RWPE1 (cell line): Measurements from ENCODE around the gene PKM.
A peak's percentile ranks its signal among the peaks of the same experiment; 100 is the strongest.

ENCODE experiments used
- CTCF ChIA-PET: fragments of 350-600 bp; sonication (Branson Sonifier 250); formaldehyde crosslinking; extraction: SDS; loops from one replicate; lab custom pipeline; 2021; lab: Yijun Ruan, JAX
- POLR2A ChIA-PET: fragments of 400-600 bp; formaldehyde crosslinking; extraction: SDS; loops from one replicate; lab custom pipeline; 2020; ENCODE audit warnings: antibody characterized with exemption; ENCODE audit not compliant: low non-redundant PET; lab: Yijun Ruan, JAX
- DNase-seq: peaks from one replicate; pipeline ENCODE4 v3.0.0; 2012; ENCODE audit warnings: low spot score
- H3K27ac ChIP-seq: fragments of 450-650 bp; 2 replicates; pipeline ENCODE4 v1.5.1; 2017
- TF ChIP-seq, protein P1 (sequence below): fragments of 450-650 bp; conservative IDR thresholded peaks from 2 replicates; pipeline ENCODE4 v1.5.1; 2017; ENCODE audit warnings: low read depth, mild to moderate bottlenecking

Gene PKM

DNA sequence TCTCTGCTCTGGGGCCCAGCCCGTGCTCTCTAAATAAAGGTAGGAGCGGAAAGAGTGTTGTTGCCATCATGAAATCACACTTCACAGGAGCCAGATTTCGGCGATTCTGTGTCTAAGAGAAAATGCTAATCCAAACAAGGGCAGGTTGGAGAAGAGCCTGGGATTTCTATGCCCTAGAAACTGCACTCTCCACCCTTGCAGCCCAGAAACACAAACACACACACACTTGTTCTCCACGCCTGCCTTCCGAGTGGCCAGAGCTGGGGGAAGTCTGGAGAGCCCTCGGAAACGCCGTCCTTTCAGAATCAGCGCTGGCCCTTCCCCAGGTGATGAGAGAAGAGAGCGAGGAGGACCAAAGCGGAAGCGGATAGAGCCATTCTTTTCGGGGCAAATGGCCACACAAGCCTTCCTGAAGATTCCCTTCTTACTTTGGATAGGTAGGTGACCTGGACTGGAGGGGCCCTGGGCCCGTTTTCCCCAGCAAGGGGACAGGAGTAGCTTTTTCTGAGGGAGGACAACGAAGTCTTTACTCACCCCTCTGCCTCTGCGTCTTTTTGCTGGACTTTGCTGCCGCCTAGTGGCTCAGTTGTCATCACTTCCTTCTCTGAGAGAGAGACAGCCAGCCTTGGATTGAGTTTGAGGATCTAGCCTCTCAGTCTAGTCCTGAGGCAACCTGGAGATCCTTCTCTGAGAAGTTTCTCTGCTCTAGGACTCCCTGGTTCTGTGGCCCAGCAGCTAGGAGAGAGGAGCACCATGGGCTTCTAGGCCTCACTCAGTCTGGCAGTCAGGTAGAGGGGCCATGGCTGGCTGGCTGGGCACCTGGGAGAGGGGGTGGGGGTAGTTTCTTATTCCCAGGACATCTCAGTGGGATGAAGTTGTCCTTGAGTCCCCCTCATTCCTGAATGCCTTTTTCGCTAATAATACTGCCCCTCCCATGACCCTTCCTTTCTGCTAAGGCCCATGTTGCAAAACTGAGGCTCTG lies 75.1 kb downstream of the PKM start:
- DNase-seq: peak; percentile 79
- peak overlapping the region; percentile 90 for H3K27ac ChIP-seq
- POLR2A ChIA-PET: no interaction called here
- CTCF ChIA-PET: interaction anchor here (0.6 to 1.7 kb wide), 16 partner anchors 12 to 1296 kb away, joined by 3 to 7 read pairs (median 3); no protein-coding TSS in a partner anchor
- TF ChIP-seq, protein P1, sequence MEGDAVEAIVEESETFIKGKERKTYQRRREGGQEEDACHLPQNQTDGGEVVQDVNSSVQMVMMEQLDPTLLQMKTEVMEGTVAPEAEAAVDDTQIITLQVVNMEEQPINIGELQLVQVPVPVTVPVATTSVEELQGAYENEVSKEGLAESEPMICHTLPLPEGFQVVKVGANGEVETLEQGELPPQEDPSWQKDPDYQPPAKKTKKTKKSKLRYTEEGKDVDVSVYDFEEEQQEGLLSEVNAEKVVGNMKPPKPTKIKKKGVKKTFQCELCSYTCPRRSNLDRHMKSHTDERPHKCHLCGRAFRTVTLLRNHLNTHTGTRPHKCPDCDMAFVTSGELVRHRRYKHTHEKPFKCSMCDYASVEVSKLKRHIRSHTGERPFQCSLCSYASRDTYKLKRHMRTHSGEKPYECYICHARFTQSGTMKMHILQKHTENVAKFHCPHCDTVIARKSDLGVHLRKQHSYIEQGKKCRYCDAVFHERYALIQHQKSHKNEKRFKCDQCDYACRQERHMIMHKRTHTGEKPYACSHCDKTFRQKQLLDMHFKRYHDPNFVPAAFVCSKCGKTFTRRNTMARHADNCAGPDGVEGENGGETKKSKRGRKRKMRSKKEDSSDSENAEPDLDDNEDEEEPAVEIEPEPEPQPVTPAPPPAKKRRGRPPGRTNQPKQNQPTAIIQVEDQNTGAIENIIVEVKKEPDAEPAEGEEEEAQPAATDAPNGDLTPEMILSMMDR: peak; percentile 92

DNA sequence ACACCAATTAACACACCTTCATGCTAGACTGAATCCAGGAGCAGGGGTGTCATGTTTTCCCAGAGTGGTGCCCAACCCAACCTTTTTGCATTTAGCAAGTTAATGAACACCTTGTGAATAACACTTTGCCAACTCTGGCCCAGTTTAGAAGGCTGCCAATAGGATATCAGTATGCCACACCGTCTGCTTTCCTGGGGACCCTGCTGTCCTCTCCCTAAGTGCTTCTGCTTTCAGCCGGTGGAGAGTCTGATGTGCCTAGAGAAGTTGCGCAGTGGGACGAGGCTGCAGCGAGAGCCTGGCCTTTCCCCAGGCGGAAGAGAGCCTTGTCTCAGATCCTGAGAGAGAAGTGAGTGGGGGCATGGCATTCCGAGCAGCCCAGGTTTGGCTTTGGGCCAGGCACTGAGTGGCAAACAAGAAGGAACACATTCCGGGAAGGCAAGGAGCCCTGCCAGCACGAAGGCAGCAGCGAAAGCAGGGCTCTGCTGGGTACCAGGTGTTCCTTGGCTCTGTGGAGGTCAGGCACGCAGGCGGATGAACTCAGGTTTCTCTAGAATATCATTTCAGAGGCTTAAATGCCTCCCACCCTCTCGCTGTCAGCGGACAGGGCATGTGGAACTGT lies 75.9 kb downstream of the PKM start:
- ChIA-PET POLR2A (no interaction called here), CTCF (interaction anchor here (0.8 kb wide), 2 partner anchors 140 to 376 kb away, joined by 3 read pairs; no protein-coding TSS in a partner anchor)
- peak overlapping the region; percentile 90 for H3K27ac ChIP-seq
- TF ChIP-seq, protein P1: no peak
- DNase-seq: peak; percentile 81

DNA sequence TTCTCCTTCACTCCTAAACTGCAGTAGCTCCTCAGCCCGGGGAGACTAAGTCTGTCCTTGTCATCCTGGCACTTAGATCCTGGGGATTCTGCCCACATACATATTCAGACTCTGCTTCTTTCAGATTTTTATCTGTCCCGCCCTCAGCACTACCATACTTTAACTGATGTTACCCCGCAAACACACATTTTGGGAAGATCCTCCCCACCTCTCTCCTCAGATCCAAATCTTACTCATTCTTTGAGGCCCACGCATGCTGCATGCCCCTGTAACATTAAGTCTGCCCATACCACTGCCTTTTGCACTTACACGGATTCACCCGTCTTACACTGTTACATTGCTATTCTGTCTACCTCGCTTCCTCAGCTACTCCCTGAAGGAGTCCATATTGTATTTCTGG lies 76.7 kb downstream of the PKM start:
- POLR2A ChIA-PET: no interaction called here
- no peak for DNase-seq
- CTCF ChIA-PET: no interaction called here
- TF ChIP-seq, protein P1: no peak
- H3K27ac ChIP-seq: no peak overlapping the region

DNA sequence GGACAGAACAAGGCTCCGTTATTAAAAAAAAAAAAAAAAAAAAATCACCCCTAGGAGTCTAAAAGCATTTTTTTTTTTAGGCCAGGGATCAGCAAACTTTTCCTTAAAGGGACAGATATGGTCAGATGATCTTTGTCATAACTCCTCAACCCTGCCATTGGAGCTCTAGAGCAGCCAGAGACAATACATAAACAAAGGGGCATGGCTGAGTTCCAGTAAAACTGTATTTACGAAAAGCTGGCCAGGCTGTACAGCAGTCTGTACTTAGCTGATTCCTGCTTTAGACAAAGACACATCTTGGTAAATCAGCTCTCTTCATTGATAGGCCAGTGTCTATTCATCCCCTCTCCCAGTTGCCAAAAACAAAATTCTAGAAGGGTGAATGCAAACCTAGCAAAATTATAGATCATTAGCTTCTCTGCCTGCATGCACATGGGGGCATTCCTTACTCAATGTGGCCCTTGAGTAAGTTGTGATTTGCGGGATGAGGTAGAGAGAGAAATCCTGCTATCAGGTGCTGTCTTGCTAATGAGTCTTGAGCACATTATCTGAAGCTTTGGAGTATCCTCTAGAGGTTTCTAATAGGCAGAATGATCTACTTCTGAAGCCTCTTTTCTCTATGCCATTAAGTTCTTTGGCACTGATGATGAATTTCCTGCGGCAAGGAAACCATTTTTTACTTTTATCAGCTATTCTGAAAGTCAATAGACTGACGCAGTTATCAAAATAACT lies 77.6 kb downstream of the PKM start:
- ChIA-PET CTCF (interaction anchor here (0.7 kb wide), 1 partner anchor 35 kb away, joined by 3 read pairs; no protein-coding TSS in a partner anchor), POLR2A (no interaction called here)
- TF ChIP-seq, protein P1: no peak
- DNase-seq: no peak
- H3K27ac ChIP-seq: no peak overlapping the region
